GM12872 (cell line): Measurements from ENCODE around the gene AGPAT1.

Source experiments
- CTCF ChIP-seq: IDR thresholded peaks from 3 replicates; pipeline ENCODE4 v1.5.1; 2011; ENCODE audit warnings: low read depth, mild to moderate bottlenecking, low read length, moderate library complexity; ENCODE audit not compliant: insufficient read depth

Gene AGPAT1

GRCh38 chr6:32167154-32167760, 8.6 kb downstream of the AGPAT1 start:
- no peak for TF ChIP-seq CTCF

- no peak for TF ChIP-seq CTCF
Measured at GRCh38 chr6:32166411-32167061, 9.3 kb downstream of the AGPAT1 start.

GRCh38 chr6:32164295-32164694, 11.6 kb downstream of the AGPAT1 start, which contains the start of gene EGFL8:
Gene EGFL8, plus strand, starts transcription at chr6:32164595. Its CDS starts 1,571 bp downstream, at chr6:32166166.
- TF ChIP-seq CTCF = no peak

GRCh38 chr6:32163559-32164258, 12.2 kb downstream of the AGPAT1 start:
- no peak for TF ChIP-seq CTCF

- TF ChIP-seq CTCF = no peak
Measured at GRCh38 chr6:32158052-32158451, 17.8 kb downstream of the AGPAT1 start.

- TF ChIP-seq CTCF = no peak
Measured at GRCh38 chr6:32156891-32157290, 19.0 kb downstream of the AGPAT1 start.

GRCh38 chr6:32154514-32155161, 21.2 kb downstream of the AGPAT1 start:
- TF ChIP-seq CTCF = peak; percentile 59
